ENCODE measurements around the gene SND1.

SND1 gene

GRCh38 chr7:128139406-128139805, 487.4 kb downstream of the SND1 start:
- no peak overlapping the region for H3K4me3 ChIP-seq (replicated peaks; ENCODE audit: low read depth, low read length)
- no peak for TF ChIP-seq CTCF (IDR thresholded peaks at IDR 0.05; ENCODE audit: insufficient read depth, low read length, poor library complexity, severe bottlenecking)
- DNase-seq (ENCODE audit: extremely low read depth, insufficient read length), result no peak
- no peaks in the 10 kb centered on the region for H3K27me3 ChIP-seq (replicated peaks; ENCODE audit: control insufficient read depth, insufficient read depth, low read length)
- H3K36me3 ChIP-seq (ENCODE audit: control insufficient read depth, insufficient read depth, low read length), result no peaks in the 10 kb centered on the region

- H3K36me3 ChIP-seq (ENCODE audit: control insufficient read depth, insufficient read depth, low read length), result no peaks in the 10 kb centered on the region
- TF ChIP-seq CTCF (IDR thresholded peaks at IDR 0.05; ENCODE audit: insufficient read depth, low read length, poor library complexity, severe bottlenecking), result no peak
- H3K27me3 ChIP-seq (replicated peaks; ENCODE audit: control insufficient read depth, insufficient read depth, low read length), result no peaks in the 10 kb centered on the region
- no peak overlapping the region for H3K4me3 ChIP-seq (replicated peaks; ENCODE audit: low read depth, low read length)
- no peak for DNase-seq (ENCODE audit: extremely low read depth, insufficient read length)
Measured at GRCh38 chr7:128141683-128142195, 489.7 kb downstream of the SND1 start.
